ENCODE data around the gene CCR3. TPM values are rescaled to one million over a fixed set of nuclear protein-coding genes. Genes with fewer than 3 reads are reported as not detected.

CCR3 gene
- total RNA-seq, 1 experiment from 2014 or later: not detected

GRCh38 chr3:46264002-46264401, 21.7 kb downstream of the CCR3 start:
- H3K9me3 ChIP-seq (ENCODE audit: control insufficient read depth, insufficient read depth, low read depth, low read length): no peaks in the 10 kb centered on the region
- no peak overlapping the region for H3K4me3 ChIP-seq (ENCODE audit: low read depth in 2 of 2, low read length in 2 of 2)
- in situ Hi-C loops (cut with HindIII; ENCODE audit: low pct_unique_long_range_greater_than_20kb, low sequenced_read_pairs) (no loop called here), intact Hi-C loops (cut with micrococcal nuclease; ENCODE audit: unreplicated experiment) (no loop called here)
- no TSS peak for BruUV-seq (replicated peaks)
- ChIA-PET CTCF (no interaction called here), POLR2A (no interaction called here)
- no peaks in the 10 kb centered on the region for H3K36me3 ChIP-seq (ENCODE audit: control insufficient read depth, insufficient read depth, low read length)
- TF ChIP-seq TCF7L2 (IDR thresholded peaks at IDR 0.05; ENCODE audit: low read depth, low read length) (no peak), CTCF (IDR thresholded peaks at IDR 0.05) (no peak), POLR2AphosphoS5 (IDR thresholded peaks at IDR 0.05; ENCODE audit: low read depth, low read length) (no peak), SIN3A (IDR thresholded peaks at IDR 0.05; ENCODE audit: borderline replicate concordance, insufficient read depth, low read depth, low read length) (no peak), REST (IDR thresholded peaks at IDR 0.05; ENCODE audit: insufficient read depth in 1 of 2, low read depth in 2 of 2, low read length in 1 of 2) (no peak)
- DNase-seq (ENCODE audit: low read depth, low spot score): no peak
- no peak for ATAC-seq
- peaks cover 4% of the 10 kb centered on the region; the same call in 1 of the 2 replicates for H3K27me3 ChIP-seq (ENCODE audit: control insufficient read depth, insufficient read depth, low read length)
- H3K4me1 ChIP-seq (ENCODE audit: control insufficient read depth, insufficient read depth, low read length): no peaks in the 10 kb centered on the region
- H3K27ac ChIP-seq (ENCODE audit: low read length): no peak overlapping the region

GRCh38 chr3:46266598-46266997, 24.3 kb downstream of the CCR3 start:
- H3K4me3 ChIP-seq (ENCODE audit: low read depth in 2 of 2, low read length in 2 of 2): no peak overlapping the region
- intact Hi-C loops (cut with micrococcal nuclease; ENCODE audit: unreplicated experiment) (no loop called here), in situ Hi-C loops (cut with HindIII; ENCODE audit: low pct_unique_long_range_greater_than_20kb, low sequenced_read_pairs) (no loop called here)
- ChIA-PET POLR2A (no interaction called here), CTCF (no interaction called here)
- H3K27ac ChIP-seq (ENCODE audit: low read length): no peak overlapping the region
- H3K36me3 ChIP-seq (ENCODE audit: control insufficient read depth, insufficient read depth, low read length): no peaks in the 10 kb centered on the region
- H3K27me3 ChIP-seq (ENCODE audit: control insufficient read depth, insufficient read depth, low read length): no peaks in the 10 kb centered on the region
- H3K4me1 ChIP-seq (ENCODE audit: control insufficient read depth, insufficient read depth, low read length): no peaks in the 10 kb centered on the region
- ATAC-seq (no peak), DNase-seq (ENCODE audit: low read depth, low spot score) (no peak)
- BruUV-seq (replicated peaks): no TSS peak
- H3K9me3 ChIP-seq (ENCODE audit: control insufficient read depth, insufficient read depth, low read depth, low read length): no peaks in the 10 kb centered on the region
- TF ChIP-seq CTCF (IDR thresholded peaks at IDR 0.05): no peak
- no peak for TF ChIP-seq TCF7L2 (IDR thresholded peaks at IDR 0.05; ENCODE audit: low read depth, low read length)
- no peak for TF ChIP-seq REST (IDR thresholded peaks at IDR 0.05; ENCODE audit: insufficient read depth in 1 of 2, low read depth in 2 of 2, low read length in 1 of 2)

Measured in Panc1 (cell line).